ENCODE data around the gene CAMK1D. TPM values are rescaled to one million over a fixed set of nuclear protein-coding genes. Genes with fewer than 3 reads are reported as not detected.

Gene CAMK1D
- total and polyA plus RNA-seq, 2 of the 4 experiments (the other 2 are of a cell fraction), result 5.0 to 5.3 TPM

- ChIA-PET CTCF (no interaction called here), POLR2A (ENCODE audit: unreplicated experiment) (no interaction called here)
- Histone ChIP-seq H3K27ac (ENCODE audit: insufficient read depth, low read length) (no peak overlapping the region), H3K4me1 (ENCODE audit: control insufficient read depth, insufficient read depth, low read length) (no peaks in the 10 kb centered on the region), H2BK120ac (ENCODE audit: low read depth, low read length) (no peak overlapping the region), H3K27me3 (ENCODE audit: control insufficient read depth, insufficient read depth, low read length) (peaks cover 5% of the 10 kb centered on the region; the same call in 1 of the 2 replicates), H3K14ac (replicated peaks; ENCODE audit: low read depth, low read length) (no peak overlapping the region), H4K5ac (ENCODE audit: low read depth, low read length) (no peak overlapping the region), H3K23ac (ENCODE audit: low read depth, low read length) (no peak overlapping the region), H4K91ac (ENCODE audit: insufficient read depth, low read depth, low read length) (no peak overlapping the region), H2BK15ac (ENCODE audit: low read depth, low read length) (no peak overlapping the region), H3K4me3 (ENCODE audit: insufficient read depth, low read depth, low read length) (no peak overlapping the region), H3K9ac (ENCODE audit: low read depth, low read length) (no peak overlapping the region), H4K8ac (ENCODE audit: low read depth in 2 of 2, low read length in 2 of 2) (no peak overlapping the region), H3K9me1 (ENCODE audit: insufficient read depth, low read length) (no peaks in the 10 kb centered on the region), H3K18ac (ENCODE audit: low read depth, low read length) (no peak overlapping the region), H2AK5ac (ENCODE audit: low read depth, low read length) (no peak overlapping the region), H4K20me1 (ENCODE audit: insufficient read depth, low read length) (no peaks in the 10 kb centered on the region), H2AK9ac (replicated peaks; ENCODE audit: low read depth, low read length, poor library complexity) (no peak overlapping the region), H2BK20ac (ENCODE audit: low read depth, low read length) (no peak overlapping the region), H2BK5ac (ENCODE audit: low read depth, low read length, poor library complexity, severe bottlenecking) (no peak overlapping the region), H2AFZ (replicated peaks; ENCODE audit: low read length, poor library complexity) (no peak overlapping the region), H3K79me1 (ENCODE audit: low read depth in 1 of 2, low read length in 2 of 2) (no peaks in the 10 kb centered on the region), H3K4me2 (ENCODE audit: low read depth, low read length) (no peak overlapping the region), H3K4ac (ENCODE audit: low read depth, low read length) (no peak overlapping the region), H3K9me3 (ENCODE audit: control insufficient read depth, insufficient read depth, low read length) (no peaks in the 10 kb centered on the region), H3K56ac (ENCODE audit: extremely low read depth, insufficient read depth, low read length) (no peak overlapping the region), H3K36me3 (ENCODE audit: control insufficient read depth, insufficient read depth, low read length) (no peaks in the 10 kb centered on the region)
- intact Hi-C loops (cut with micrococcal nuclease) (no loop called here), in situ Hi-C loops (cut with MboI; ENCODE audit: low sequenced_read_pairs) (no loop called here), dilution Hi-C loops (cut with HindIII; ENCODE audit: low sequenced_read_pairs, unreplicated experiment) (no loop called here)
- TF ChIP-seq, protein P1, sequence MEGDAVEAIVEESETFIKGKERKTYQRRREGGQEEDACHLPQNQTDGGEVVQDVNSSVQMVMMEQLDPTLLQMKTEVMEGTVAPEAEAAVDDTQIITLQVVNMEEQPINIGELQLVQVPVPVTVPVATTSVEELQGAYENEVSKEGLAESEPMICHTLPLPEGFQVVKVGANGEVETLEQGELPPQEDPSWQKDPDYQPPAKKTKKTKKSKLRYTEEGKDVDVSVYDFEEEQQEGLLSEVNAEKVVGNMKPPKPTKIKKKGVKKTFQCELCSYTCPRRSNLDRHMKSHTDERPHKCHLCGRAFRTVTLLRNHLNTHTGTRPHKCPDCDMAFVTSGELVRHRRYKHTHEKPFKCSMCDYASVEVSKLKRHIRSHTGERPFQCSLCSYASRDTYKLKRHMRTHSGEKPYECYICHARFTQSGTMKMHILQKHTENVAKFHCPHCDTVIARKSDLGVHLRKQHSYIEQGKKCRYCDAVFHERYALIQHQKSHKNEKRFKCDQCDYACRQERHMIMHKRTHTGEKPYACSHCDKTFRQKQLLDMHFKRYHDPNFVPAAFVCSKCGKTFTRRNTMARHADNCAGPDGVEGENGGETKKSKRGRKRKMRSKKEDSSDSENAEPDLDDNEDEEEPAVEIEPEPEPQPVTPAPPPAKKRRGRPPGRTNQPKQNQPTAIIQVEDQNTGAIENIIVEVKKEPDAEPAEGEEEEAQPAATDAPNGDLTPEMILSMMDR (conservative IDR thresholded peaks at IDR 0.05; ENCODE audit: low read depth, low read length), result no peak
- TF ChIP-seq POLR2A (IDR thresholded peaks at IDR 0.05; ENCODE audit: low read depth, low read length) (no peak), RFX5 (IDR thresholded peaks at IDR 0.05; ENCODE audit: low read depth, low read length) (no peak), CHD1 (IDR thresholded peaks at IDR 0.05; ENCODE audit: low read depth, low read length) (no peak), MAFK (IDR thresholded peaks at IDR 0.05; ENCODE audit: low read depth, low read length) (no peak), BHLHE40 (IDR thresholded peaks at IDR 0.05; ENCODE audit: low read depth, low read length) (no peak)
- no peak for ATAC-seq (ENCODE audit: low read depth)
- 84% methylated on average over 2 of the region's 11 CpGs; no CpG with 5 or more reads in 1 of the 2 experiments for WGBS, 2 experiments (ENCODE audit: extremely low coverage in 2 of 2, insufficient read length in 1 of 2)
- no TSS peak for BruUV-seq (replicated peaks)
- no peak for DNase-seq
Measured at GRCh38 chr10:12750526-12751201, 401.3 kb downstream of the CAMK1D start.

All from IMR-90 (cell line).